Measurements from ENCODE around the gene RNU4-1. TPM values are rescaled to one million over a fixed set of nuclear protein-coding genes. Genes with fewer than 3 reads are reported as not detected.

The RNU4-1 gene
- total RNA-seq = under 0.01 TPM in 1 of 2 replicates, not detected in the other

GRCh38 chr12:120292661-120293531 is at the start of gene RNU4-1:
TSS of gene RNU4-1 (minus strand) at chr12:120293237.

GRCh38 chr12:120327593-120327992 is 34.6 kb upstream of the RNU4-1 start, which contains the start of gene PLA2G1B:
TSS of gene PLA2G1B (minus strand) at chr12:120327779. CDS start at chr12:120327753, 26 bp downstream.

GRCh38 chr12:120301962-120302815 is 9.2 kb upstream of the RNU4-1 start, which contains the start of gene SIRT4:
TSS of gene SIRT4 (plus strand) at chr12:120302321. CDS start at chr12:120303562, 1,241 bp downstream.

GRCh38 chr12:120265473-120266179 is 27.4 kb downstream of the RNU4-1 start, which contains the start of gene PXN:
TSS of gene PXN (minus strand) at chr12:120265730. CDS start at chr12:120265629, 101 bp downstream.

Other genes with a start within 250 kb of the RNU4-1 start
- gene RAB35, start 176.5 kb downstream of the RNU4-1 start, total RNA-seq = 27.2 and 31.4 TPM in 2 replicates
- gene GCN1, start 98.5 kb downstream of the RNU4-1 start, total RNA-seq = 73.9 and 92.3 TPM in 2 replicates
- gene RPLP0, start 92.1 kb downstream of the RNU4-1 start, total RNA-seq = 3,700 and 3,777 TPM in 2 replicates
- gene PXN, start 27.5 kb downstream of the RNU4-1 start, total RNA-seq = 14.5 and 24.4 TPM in 2 replicates
- under 0.01 TPM in 2 replicates for gene RNU4-2, start 1.3 kb downstream of the RNU4-1 start, total RNA-seq
- 0.79 and 0.87 TPM in 2 replicates for gene SIRT4, start 9.1 kb upstream of the RNU4-1 start, total RNA-seq
- gene PLA2G1B, start 34.5 kb upstream of the RNU4-1 start, total RNA-seq = 0.25 TPM in 1 of 2 replicates, not detected in the other
- not detected in 2 replicates for gene MSI1, start 75.9 kb upstream of the RNU4-1 start, total RNA-seq
- gene COX6A1, start 144.9 kb upstream of the RNU4-1 start, total RNA-seq = 480 and 586 TPM in 2 replicates
- gene TRIAP1, start 153.1 kb upstream of the RNU4-1 start, total RNA-seq = 17.6 and 19.0 TPM in 2 replicates
- 18.6 and 19.8 TPM in 2 replicates for gene GATC, start 153.2 kb upstream of the RNU4-1 start, total RNA-seq
- gene SRSF9, start 176.5 kb upstream of the RNU4-1 start, total RNA-seq = 151 and 223 TPM in 2 replicates
- 377 and 386 TPM in 2 replicates for gene DYNLL1, start 202.9 kb upstream of the RNU4-1 start, total RNA-seq
- gene COQ5, start 235.9 kb upstream of the RNU4-1 start, total RNA-seq = 27.9 and 33.1 TPM in 2 replicates
- gene RNF10, start 241.1 kb upstream of the RNU4-1 start, total RNA-seq = 132 and 182 TPM in 2 replicates